A673 (cell line): ENCODE results near the gene PJVK. TPM values are rescaled to one million over a fixed set of nuclear protein-coding genes. Genes with fewer than 3 reads are reported as not detected.

Experiments used
- Bru-seq: library from RNA; stranded (reverse); fragments of 400-500 nt; gene quantifications from one replicate; lab custom pipeline; 2021; lab: Mats Ljungman, UMichigan
- BruChase-seq, 2 experiments: library from RNA; stranded (reverse); fragments of 400-500 nt; gene quantifications; one replicate each; lab custom pipeline; 2021; lab: Mats Ljungman, UMichigan
- BruUV-seq: library from RNA; stranded (reverse); fragments of 400-500 nt; replicated peaks from 2 replicates; lab custom pipeline; 2021; lab: Mats Ljungman, UMichigan
- CTCF ChIA-PET: fragments of 300-600 bp; sonication (Branson Sonifier 250); formaldehyde crosslinking; loops from one replicate; lab custom pipeline; 2022; ENCODE audit warnings: antibody characterized with exemption; lab: Charles Lee
- POLR2A ChIA-PET: fragments of 300-600 bp; sonication (Branson Sonifier 250); formaldehyde crosslinking; loops from one replicate; lab custom pipeline; 2022; ENCODE audit warnings: antibody characterized with exemption; ENCODE audit not compliant: low non-redundant PET; lab: Charles Lee
- DNase-seq: peaks from one replicate; pipeline ENCODE4 v3.0.0-alpha.2; 2015; ENCODE audit warnings: low spot score
- H3K27ac ChIP-seq: fragments of 200-600 bp; sonication (generic); 2 replicates; pipeline ENCODE4 v1.5.1; 2016; ENCODE audit warnings: mixed run types, low read depth, mild to moderate bottlenecking, mixed read lengths, antibody characterized with exemption, low read length; ENCODE audit not compliant: poor library complexity, severe bottlenecking
- H3K27me3 ChIP-seq: fragments of 200-600 bp; sonication (generic); replicated peaks from 2 replicates; pipeline ENCODE4 v1.6.1; 2017; ENCODE audit warnings: mixed run types, low read depth, mild to moderate bottlenecking, mixed read lengths, antibody characterized with exemption, low read length; ENCODE audit not compliant: insufficient read depth, poor library complexity
- H3K36me3 ChIP-seq: fragments of 200-600 bp; sonication (generic); 2 replicates; pipeline ENCODE4 v1.6.1; 2016; ENCODE audit warnings: mixed run types, mild to moderate bottlenecking, mixed read lengths, antibody characterized with exemption, low read length; ENCODE audit not compliant: insufficient read depth, poor library complexity, severe bottlenecking
- H3K4me1 ChIP-seq: fragments of 200-600 bp; sonication (generic); 2 replicates; pipeline ENCODE4 v1.6.1; 2017; ENCODE audit warnings: mixed run types, mild to moderate bottlenecking, mixed read lengths, antibody characterized with exemption, low read length; ENCODE audit not compliant: insufficient read depth, poor library complexity, severe bottlenecking
- H3K4me3 ChIP-seq: fragments of 200-600 bp; sonication (generic); 2 replicates; pipeline ENCODE4 v1.5.1; 2016; ENCODE audit warnings: low read depth, mixed run types, mild to moderate bottlenecking, mixed read lengths, low read length; ENCODE audit not compliant: poor library complexity, severe bottlenecking
- H3K9me3 ChIP-seq: fragments of 200-600 bp; sonication (generic); 2 replicates; pipeline ENCODE4 v1.6.1; 2016; ENCODE audit warnings: mixed run types, low read depth, mild to moderate bottlenecking, mixed read lengths, antibody characterized with exemption, low read length; ENCODE audit not compliant: poor library complexity, severe bottlenecking
- EZH2 ChIP-seq: fragments of 200-600 bp; sonication (generic); IDR thresholded peaks from 2 replicates; pipeline ENCODE4 v1.6.1; 2017; ENCODE audit warnings: borderline replicate concordance, low read depth, mild to moderate bottlenecking, mixed read lengths, antibody characterized with exemption, low read length; ENCODE audit not compliant: poor library complexity, severe bottlenecking
- intact Hi-C: fragments of 100-400 bp; cut with micrococcal nuclease; formaldehyde crosslinking; loops from one replicate; pipeline ENCODE4 v1.10.0; 2022; ENCODE audit not compliant: unreplicated experiment
- long read RNA-seq: library from polyadenylated mRNA; stranded (forward); transcript quantifications from one replicate; pipeline ENCODE4 v2.0.0, GENCODE V29; 2022
- total RNA-seq: library from RNA; stranded (reverse); gene quantifications from 2 replicates; pipeline ENCODE4 v1.2.3, GENCODE V29; 2021
- TF ChIP-seq, protein P1 (sequence below): fragments of 300-800, 200-600 bp; sonication (generic); conservative IDR thresholded peaks from 2 replicates; pipeline ENCODE4 v1.5.1; 2017; ENCODE audit warnings: low read depth, mild to moderate bottlenecking, antibody characterized with exemption, low read length, moderate library complexity, mixed read lengths

The PJVK gene, protein sequence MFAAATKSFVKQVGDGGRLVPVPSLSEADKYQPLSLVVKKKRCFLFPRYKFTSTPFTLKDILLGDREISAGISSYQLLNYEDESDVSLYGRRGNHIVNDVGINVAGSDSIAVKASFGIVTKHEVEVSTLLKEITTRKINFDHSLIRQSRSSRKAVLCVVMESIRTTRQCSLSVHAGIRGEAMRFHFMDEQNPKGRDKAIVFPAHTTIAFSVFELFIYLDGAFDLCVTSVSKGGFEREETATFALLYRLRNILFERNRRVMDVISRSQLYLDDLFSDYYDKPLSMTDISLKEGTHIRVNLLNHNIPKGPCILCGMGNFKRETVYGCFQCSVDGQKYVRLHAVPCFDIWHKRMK
- 1.9 and 2.3 TPM in 2 replicates for total RNA-seq
- percentile 53 among the genes with signal in this experiment for Bru-seq, nascent RNA
- percentile 48 among the genes with signal in this experiment for BruChase-seq, experiment 1, labeled RNA remaining after a 2-hour chase
- BruChase-seq, experiment 2, labeled RNA remaining after a 6-hour chase, result percentile 49 among the genes with signal in this experiment
- long read RNA-seq, partial matches to known transcripts, result 0 of 9 reads
- long read RNA-seq, other reads (novel, unspliced or antisense), result 8 of 9 reads

DNA sequence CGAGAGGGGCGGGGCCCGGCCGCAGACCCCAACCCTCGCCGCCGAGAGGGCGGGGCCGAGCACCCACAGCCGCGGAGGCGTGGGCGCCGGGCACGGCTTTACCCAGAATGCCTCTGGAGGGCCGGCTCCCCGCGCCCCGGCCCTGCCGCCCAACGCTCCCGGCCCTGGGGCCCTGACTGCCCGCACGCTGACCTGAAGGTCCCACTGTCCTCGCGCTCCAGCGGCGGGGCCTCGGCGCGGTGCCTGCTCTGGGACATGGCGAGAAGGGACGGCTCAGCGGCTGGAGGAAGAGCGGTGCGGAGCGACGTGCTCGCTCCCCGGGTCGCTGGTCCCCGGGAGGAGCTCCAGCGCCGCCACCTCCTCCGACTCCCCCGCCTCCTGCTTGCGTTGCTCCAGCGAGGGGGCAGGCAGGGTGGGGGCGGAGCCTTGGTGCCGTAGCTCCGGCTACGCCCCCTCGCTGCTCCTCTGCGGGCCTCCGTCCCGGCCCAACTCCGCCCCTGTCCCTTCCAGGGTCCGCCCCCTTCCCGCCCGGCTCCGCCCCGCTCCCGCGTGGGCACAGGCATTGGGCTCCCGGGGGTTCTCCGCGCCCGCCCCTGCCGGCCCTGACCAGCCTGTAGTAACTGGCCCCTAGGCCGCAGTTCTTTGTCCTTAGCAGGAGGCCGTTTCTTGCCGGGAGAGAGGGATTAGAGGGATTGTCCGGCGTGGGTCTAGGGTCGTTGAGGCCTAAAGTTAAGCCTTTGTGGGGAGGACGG lies at the start of gene PJVK, which contains the start of gene PRKRA:
PJVK (plus strand) TSS at position 605 of the 752 bp plus-strand sequence. CDS start 2,032 bp downstream, outside the sequence.
PRKRA (minus strand) TSS at position 402 of the 752 bp plus-strand sequence; CDS start at position 257, 145 bp downstream.
- peak; percentile 97 for DNase-seq
- TF ChIP-seq, protein P1, sequence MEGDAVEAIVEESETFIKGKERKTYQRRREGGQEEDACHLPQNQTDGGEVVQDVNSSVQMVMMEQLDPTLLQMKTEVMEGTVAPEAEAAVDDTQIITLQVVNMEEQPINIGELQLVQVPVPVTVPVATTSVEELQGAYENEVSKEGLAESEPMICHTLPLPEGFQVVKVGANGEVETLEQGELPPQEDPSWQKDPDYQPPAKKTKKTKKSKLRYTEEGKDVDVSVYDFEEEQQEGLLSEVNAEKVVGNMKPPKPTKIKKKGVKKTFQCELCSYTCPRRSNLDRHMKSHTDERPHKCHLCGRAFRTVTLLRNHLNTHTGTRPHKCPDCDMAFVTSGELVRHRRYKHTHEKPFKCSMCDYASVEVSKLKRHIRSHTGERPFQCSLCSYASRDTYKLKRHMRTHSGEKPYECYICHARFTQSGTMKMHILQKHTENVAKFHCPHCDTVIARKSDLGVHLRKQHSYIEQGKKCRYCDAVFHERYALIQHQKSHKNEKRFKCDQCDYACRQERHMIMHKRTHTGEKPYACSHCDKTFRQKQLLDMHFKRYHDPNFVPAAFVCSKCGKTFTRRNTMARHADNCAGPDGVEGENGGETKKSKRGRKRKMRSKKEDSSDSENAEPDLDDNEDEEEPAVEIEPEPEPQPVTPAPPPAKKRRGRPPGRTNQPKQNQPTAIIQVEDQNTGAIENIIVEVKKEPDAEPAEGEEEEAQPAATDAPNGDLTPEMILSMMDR, result no peak
- TF ChIP-seq EZH2, result no peak
- Histone ChIP-seq H3K27me3 (no peaks in the 10 kb centered on the region), H3K4me3 (peak within 1 kb of the TSS; percentile 83), H3K9me3 (no peaks in the 10 kb centered on the region), H3K36me3 (peaks cover 17% of the 10 kb centered on the region), H3K27ac (peak within 1 kb of the TSS; percentile 97), H3K4me1 (peaks cover 16% of the 10 kb centered on the region)
- no TSS peak for BruUV-seq
- intact Hi-C loops, result loop anchor here (1.0 kb wide), 1 partner anchor 27 kb away; the partner anchor contains the start of gene FKBP7
- CTCF ChIA-PET, result interaction anchor here (0.7 to 0.9 kb wide), 2 partner anchors 36 to 37 kb away, joined by 3 read pairs; no protein-coding TSS in a partner anchor
- POLR2A ChIA-PET, result interaction anchor here (0.5 kb wide), 1 partner anchor 9 kb away, joined by 8 read pairs; no protein-coding TSS in a partner anchor

DNA sequence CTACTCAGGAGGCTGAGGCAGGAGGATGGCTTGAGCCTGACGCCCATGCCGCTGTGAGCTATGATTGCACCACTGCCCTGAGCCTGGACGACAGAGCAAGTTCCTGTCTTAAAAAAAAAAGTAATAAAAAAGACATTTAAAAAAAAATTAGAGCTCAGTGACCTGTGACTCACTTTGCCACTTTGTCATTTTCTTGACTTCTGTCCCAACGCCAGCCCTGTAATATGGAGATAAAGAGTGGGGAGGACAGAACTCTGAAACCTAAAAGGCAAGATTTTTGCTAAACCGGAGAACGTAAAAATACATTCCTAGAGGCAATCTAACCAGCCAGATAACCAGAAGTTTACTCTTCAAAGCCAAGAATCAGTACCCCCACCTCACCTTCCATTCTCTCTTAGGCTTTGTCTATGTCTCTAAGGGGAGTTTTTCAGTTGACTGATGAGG lies 49.2 kb upstream of the PJVK start:
- no peak for DNase-seq
- TF ChIP-seq, protein P1, result no peak
- TF ChIP-seq EZH2, result no peak
- intact Hi-C loops, result no loop called here
- BruUV-seq, result no TSS peak
- POLR2A ChIA-PET, result no interaction called here
- no peaks in the 10 kb centered on the region for H3K36me3 ChIP-seq
- H3K9me3 ChIP-seq, result no peaks in the 10 kb centered on the region
- CTCF ChIA-PET, result no interaction called here
- no peak overlapping the region for H3K4me3 ChIP-seq
- no peak overlapping the region for H3K27ac ChIP-seq
- H3K4me1 ChIP-seq, result no peaks in the 10 kb centered on the region
- no peaks in the 10 kb centered on the region for H3K27me3 ChIP-seq

DNA sequence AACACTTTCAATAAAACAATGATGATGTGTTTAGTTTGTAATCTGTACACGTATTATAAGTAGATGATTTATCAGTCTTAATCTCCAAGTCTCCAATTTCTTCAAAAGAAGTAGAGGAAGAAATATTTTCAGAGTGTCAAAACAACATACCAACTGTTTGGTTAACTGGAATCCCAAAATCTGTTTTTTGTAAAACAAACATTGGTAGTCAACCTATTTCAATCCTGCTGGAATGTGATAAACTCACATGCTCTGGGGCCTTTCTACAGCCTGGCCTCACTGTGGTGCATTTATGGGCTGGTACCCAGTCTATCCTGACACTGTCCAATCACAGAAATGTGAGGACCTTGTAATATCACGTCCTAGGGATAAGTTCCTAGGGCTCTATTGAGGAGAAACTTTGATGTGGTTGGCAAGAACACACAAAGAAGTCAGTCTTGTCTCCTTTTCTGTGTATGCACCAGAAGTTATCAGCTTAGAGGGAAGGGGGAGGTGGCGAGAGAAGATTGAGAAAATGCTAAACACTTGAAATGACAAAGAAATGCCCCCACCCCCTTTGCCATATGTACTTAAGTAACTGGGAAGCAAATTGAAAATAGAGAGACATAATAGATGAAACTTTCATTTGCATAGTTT lies 47.4 kb upstream of the PJVK start:
- Histone ChIP-seq H3K27ac (no peak overlapping the region), H3K36me3 (no peaks in the 10 kb centered on the region), H3K4me3 (no peak overlapping the region), H3K4me1 (no peaks in the 10 kb centered on the region), H3K9me3 (no peaks in the 10 kb centered on the region), H3K27me3 (no peaks in the 10 kb centered on the region)
- TF ChIP-seq EZH2, result no peak
- TF ChIP-seq, protein P1, result no peak
- POLR2A ChIA-PET, result no interaction called here
- CTCF ChIA-PET, result interaction anchor here (2.0 kb wide), 1 partner anchor 10 kb away, joined by 6 read pairs; no protein-coding TSS in a partner anchor
- BruUV-seq, result no TSS peak
- intact Hi-C loops, result no loop called here
- DNase-seq, result no peak
